Retina (tissue), 1 donor: ENCODE measurements around the gene PKIG.
"Not testable (repeated sequence)": the region's sequence is repeated elsewhere in the genome, so short reads cannot be mapped to it uniquely, and the experiment has no call there.

Experiments used
- DNase-seq: peaks from one replicate; pipeline ENCODE4 v3.0.0-alpha.2; 2016

PKIG gene

GRCh38 chr20:44643596-44644229, 61.3 kb downstream of the PKIG start:
- no peak for DNase-seq

GRCh38 chr20:44644230-44644617, 61.8 kb downstream of the PKIG start:
- DNase-seq, result no peak

- DNase-seq, result no peak
These were observed 62.3 kb downstream of the PKIG start for GRCh38 chr20:44644667-44645131.

DNA sequence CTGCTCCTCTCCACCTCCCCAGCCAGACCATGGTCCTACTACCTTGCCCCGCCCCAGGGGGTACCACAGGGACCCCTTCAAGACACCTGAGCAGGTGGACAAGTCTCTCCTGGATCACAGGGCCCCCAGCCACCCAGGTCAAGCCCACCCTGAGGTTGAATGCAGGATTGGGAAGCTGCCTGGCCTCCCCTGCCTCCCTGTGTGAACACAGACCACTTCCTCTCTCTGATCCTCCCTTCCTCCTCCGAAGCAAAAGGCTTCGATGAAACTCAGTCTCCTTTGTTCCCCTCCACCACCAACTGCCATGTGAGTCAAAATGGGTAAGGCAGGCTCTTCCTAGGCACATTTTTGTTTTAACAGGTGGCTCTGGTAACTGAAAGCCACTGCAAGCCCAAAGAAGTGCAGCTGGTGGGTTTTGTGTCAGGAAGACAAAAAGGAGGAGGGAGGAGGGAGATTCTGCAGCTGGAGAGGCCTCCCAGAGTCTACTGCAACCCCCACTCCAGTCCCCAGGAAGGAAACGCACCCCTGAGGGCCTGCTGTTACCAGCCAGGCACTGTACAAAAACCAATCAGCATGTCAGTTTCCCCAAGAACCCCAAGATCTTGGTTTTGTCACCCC, 63.8 kb downstream of the PKIG start:
- DNase-seq, result no peak

DNA sequence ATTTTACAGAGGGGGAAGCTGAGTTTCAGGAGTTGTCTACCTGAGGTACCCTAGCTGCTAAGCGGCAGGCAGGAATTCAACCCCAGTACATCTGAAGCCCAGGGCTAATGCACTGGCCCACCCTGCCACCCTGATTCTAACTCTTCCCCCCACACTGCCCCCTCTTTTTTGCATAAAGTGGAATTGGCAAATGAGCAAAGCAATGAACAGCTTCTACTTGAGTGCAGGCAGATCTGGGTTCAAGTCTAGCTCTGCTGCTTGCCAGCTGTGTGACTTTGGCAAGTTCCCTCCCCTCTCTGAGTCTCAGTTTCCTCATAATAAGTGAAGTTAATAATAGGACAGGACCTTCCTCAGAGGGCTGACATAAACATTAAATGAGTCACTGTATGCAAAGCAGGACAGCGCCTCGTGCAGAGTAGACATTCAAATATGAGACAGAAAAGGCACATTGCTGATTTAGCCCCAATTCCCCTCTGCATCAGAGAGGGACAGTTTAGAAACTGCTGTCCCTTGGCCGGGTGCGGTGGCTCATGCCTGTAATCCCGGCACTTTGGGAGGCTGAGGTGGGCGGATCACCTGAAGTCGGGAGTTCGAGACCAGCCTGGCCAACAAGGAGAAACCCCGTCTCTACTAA, 64.4 kb downstream of the PKIG start:
- DNase-seq, result no peak

- no peak for DNase-seq
These were observed 65.7 kb downstream of the PKIG start for GRCh38 chr20:44648068-44648467.

- no peak for DNase-seq
These were observed 66.2 kb downstream of the PKIG start for GRCh38 chr20:44648579-44648978.

DNA sequence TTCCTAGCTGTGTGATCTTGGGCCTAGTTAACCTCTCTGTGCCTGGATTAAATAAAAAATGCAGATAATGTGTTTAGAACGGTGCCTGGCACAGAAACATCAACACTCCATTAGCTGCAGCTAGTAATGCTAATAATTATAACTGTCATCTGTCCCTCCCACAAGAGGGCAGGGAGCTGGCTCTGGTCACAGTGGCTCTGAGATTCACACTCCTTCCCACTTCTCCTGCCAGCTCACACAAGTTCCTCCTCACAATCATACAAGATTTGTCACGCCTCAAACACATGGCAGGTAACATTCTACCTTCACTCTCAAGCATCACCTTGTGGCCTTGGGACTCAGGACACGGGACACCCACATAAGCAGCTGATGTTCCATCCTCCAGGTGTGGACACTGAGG, 66.7 kb downstream of the PKIG start:
- DNase-seq, result no peak

DNA sequence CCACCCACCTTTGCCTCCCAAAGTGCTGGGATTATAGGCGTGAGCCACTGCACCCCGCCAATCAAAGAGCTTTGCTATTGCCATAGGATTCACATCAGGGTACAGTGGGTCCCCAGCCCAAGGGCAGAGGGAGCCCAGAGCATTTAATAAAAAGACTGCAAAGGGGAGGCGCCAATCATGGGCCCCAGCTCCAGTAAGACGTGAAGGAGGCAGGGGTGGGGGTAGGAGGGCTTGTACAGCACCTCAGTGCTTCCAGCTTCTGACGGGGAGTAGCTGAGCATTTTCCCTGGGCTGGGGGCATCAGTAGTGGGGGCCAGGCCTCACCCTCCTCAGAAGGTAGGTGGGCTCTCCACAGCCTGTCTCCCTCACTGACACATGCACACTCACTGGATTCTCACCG, 67.6 kb downstream of the PKIG start:
- no peak for DNase-seq

DNA sequence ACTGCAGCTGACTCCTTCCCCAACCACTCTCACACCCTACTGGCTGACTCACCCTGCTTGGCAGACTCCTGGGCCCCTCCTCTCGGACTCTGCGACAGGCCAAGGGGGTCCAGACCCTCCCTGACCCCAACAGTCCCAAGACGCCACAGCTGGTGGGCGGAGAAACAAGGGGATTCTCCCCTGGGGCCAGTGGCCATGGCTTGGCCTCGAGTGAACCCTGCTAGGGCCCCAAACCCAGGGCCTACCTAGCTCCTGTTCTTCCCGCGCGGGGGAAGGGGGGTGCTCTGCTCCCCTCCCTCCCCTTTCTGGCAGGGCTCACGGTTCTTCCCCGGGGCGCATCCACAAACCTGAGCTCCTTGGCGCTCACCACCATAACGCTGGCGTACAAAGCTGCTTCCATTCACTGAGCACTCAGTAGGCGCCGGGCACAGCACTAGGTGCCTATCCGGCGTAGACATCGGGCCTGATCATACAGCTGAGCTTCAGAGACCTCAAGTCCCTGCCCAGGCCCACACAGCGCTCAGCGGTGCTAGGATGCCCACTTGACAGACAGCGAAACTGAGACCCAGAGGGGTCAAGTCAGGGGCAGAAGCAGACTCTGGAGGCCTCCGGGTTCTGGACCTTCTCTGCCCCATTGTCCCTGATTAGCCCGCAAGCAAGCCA, 68.5 kb downstream of the PKIG start:
- peak; percentile 34 for DNase-seq

DNA sequence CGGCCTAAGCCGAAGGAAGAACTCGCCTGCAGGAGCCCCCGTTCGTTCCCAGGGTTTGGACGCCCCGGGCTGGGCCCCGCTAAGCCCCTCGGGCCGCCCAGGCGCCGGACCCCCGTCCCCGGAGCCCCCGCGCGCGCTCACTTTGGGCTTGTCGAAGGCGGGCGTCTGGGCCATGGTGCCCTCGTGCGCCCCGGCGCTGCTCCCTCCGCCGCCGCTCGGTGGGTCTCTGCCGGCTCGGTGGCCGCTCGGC, 69.0 kb downstream of the PKIG start:
- no peak for DNase-seq

GRCh38 chr20:44651684-44652423, 69.5 kb downstream of the PKIG start, which contains the start of gene ADA:
ADA (minus strand) TSS chr20:44651699; CDS start chr20:44651607, 92 bp downstream.
- DNase-seq, result peak; percentile 79

- DNase-seq, result no peak
These were observed 71.2 kb downstream of the PKIG start for GRCh38 chr20:44653546-44653945.

DNA sequence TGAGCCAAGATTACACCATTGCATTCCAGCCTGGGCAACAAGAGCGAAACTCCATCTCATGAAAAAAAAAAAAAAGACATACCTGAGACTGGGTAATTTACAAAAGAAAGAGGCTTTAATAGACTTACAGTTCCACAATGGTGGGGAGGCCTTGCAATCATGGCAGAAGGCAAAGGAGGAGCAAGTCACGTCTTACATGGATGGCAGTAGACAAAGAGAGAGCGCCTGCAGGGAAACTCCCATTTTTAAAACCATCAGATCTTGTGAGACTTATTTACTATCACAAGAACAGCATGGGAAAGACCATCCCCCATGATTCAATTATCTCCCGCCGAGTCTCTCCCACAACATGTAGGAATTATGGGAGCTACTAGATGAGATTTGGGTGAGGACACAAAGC, 71.8 kb downstream of the PKIG start:
- DNase-seq, result not testable (repeated sequence)

DNA sequence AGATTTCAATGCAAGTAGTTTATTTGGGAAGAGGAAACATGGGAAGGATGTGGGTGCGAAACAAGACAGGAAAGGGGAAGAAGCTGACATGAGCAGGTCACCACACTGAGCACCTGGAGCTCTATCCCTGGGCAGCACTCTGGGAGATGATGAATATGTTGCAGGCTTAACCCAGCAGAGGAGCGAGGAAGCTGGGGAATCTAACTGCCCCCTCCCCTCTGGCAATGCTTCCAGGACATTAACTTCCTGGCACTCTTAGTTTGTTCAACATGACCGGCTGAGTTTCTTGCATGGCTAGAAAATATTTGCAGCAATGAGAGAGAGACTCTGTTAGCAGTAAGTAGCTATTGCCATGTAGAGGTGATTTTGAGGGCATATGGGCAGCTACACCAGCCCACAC, 74.1 kb downstream of the PKIG start:
- DNase-seq, result no peak

- DNase-seq, result no peak
These were observed 75.5 kb downstream of the PKIG start for GRCh38 chr20:44657875-44658274.

GRCh38 chr20:44658810-44659209, 76.4 kb downstream of the PKIG start:
- DNase-seq, result no peak

- no peak for DNase-seq
These were observed 77.6 kb downstream of the PKIG start for GRCh38 chr20:44659931-44660330.

- DNase-seq, result no peak
These were observed 78.2 kb downstream of the PKIG start for GRCh38 chr20:44660581-44660980.

GRCh38 chr20:44662261-44662660, 79.9 kb downstream of the PKIG start:
- DNase-seq, result no peak

- no peak for DNase-seq
These were observed 81.8 kb downstream of the PKIG start for GRCh38 chr20:44664131-44664530.

DNA sequence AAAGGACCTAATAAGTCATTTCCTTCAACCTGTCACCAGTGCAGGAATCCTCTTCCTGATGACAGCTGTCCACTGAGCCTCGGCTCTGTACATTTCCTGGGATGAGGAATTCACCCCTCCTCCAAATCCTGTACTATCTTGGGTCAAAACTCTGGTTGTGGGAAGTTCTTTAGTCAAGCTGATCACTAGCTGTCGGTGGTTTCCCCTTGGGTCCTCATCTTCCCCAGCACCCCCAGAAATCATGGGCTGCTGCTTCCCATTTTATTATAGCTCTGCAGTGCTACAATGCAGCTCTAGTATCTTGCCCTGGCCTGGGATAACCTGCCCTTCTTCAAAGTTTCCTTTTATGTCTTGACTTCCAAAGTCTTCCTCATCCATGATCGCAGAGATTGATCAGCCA, 83.7 kb downstream of the PKIG start:
- DNase-seq, result no peak
